Measurements from ENCODE around the gene CDK5. TPM values are rescaled to one million over a fixed set of nuclear protein-coding genes. Genes with fewer than 3 reads are reported as not detected.

The CDK5 gene
- total and polyA plus RNA-seq, 9 of the 15 experiments (the other 6 are each of a cell fraction or from before 2014, with no cell fraction given) = 3.2 to 38.0 (median 27.5) TPM

DNA sequence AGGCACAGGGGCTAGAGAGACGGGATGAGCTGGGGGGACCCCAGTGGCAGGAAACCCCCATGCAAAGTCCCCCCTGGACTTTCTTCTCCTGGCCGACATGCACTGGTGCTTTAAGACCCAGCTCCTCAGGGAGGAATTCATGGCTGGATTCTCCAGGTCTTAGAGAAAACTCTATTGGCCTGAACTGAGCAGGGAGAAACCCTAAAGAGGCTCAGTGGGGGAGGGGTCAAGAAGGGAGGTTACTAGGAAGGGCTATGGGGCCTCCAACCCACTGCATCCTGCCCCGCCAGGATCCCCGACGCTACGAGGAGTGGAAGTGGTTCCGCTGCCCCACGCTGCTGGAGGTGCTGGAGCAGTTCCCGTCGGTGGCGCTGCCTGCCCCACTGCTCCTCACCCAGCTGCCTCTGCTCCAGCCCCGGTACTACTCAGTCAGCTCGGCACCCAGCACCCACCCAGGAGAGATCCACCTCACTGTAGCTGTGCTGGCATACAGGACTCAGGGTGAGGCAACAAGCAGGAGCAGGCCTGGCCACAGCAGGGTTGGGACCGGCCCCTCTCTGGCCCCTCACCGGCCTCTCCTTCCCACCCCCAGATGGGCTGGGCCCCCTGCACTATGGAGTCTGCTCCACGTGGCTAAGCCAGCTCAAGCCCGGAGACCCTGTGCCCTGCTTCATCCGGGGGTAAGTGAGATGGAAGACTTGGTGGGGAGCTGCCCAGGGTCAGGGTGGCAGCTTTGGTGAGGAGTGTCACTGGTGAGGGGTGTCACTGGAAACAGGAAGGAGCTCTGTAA is 47.2 kb downstream of the CDK5 start (continued):
- TF ChIP-seq, protein P1, sequence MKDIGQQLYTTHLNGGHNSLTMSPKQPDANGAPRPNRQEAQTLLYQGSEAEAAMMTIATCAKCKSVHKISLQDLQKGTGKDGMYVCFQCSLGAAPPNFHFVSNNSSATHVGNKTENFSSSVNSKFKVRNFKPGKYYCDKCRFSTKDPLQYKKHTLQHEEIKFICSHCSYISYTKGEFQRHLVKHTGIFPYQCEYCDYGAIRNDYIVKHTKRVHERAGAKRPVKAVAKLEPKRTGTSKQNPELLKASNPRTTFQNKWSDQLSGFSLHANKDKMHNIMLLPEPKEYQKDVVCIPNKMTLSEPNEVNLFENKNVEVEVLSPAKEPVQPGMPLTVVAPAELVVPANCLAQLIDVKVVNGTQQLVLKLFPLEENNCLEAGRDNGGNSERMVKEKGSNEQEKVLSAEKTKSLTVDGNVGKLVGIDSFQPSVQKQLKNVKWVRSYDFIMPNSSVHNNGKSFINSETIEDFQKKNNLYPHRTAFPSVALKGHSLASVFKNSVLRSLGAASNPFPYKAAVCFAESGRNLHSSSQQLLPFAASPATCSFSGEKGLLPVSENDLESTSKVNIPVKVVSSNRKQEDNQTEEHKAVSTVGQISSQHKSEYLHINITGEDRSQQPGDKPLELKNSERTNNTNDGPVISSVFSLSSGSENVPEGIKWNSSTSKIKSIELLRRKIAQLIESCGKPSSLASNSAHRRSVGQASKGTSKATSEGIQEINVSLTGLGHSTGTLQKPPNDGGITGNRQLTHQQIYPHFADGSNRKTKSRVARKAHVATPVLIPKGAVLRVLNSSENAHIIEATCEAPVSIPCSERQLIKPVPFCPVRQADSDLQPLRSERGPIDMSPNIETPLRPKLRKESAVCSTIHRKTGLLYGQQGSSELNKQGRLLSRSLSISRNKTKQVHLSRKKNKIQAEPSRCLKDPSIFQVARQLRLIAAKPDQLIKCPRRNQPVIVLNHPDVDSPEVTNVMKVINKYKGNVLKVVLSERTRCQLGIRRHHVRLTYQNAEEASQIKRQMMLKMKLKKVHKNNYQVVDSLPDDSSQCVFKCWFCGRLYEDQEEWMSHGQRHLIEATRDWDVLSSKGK (CRISPR knock-in tag; IDR thresholded peaks at IDR 0.05) = no peak
- no peak for TF ChIP-seq ZNF174 (CRISPR knock-in tag; IDR thresholded peaks at IDR 0.05)
- no peak for TF ChIP-seq PHTF2 (CRISPR knock-in tag; IDR thresholded peaks at IDR 0.05)
- TF ChIP-seq ZNF354B (CRISPR knock-in tag; IDR thresholded peaks at IDR 0.05) = no peak
- TF ChIP-seq HMG20B (CRISPR knock-in tag; IDR thresholded peaks at IDR 0.05) = 0 out of 2 replicates have a peak, but pooled peaks have one; percentile 60
- TF ChIP-seq, protein P2, sequence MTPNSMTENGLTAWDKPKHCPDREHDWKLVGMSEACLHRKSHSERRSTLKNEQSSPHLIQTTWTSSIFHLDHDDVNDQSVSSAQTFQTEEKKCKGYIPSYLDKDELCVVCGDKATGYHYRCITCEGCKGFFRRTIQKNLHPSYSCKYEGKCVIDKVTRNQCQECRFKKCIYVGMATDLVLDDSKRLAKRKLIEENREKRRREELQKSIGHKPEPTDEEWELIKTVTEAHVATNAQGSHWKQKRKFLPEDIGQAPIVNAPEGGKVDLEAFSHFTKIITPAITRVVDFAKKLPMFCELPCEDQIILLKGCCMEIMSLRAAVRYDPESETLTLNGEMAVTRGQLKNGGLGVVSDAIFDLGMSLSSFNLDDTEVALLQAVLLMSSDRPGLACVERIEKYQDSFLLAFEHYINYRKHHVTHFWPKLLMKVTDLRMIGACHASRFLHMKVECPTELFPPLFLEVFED (CRISPR knock-in tag; conservative IDR thresholded peaks at IDR 0.05) = no peak
- no peak for TF ChIP-seq KDM1A (IDR thresholded peaks at IDR 0.05)
- no peak for TF ChIP-seq CREBBP (IDR thresholded peaks at IDR 0.05; ENCODE audit: low read depth, low read length)
- TF ChIP-seq, protein P3, sequence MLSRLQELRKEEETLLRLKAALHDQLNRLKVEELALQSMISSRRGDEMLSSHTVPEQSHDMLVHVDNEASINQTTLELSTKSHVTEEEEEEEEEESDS (CRISPR knock-in tag; IDR thresholded peaks at IDR 0.05) = no peak
- TF ChIP-seq TAF7 (tag; IDR thresholded peaks at IDR 0.05) = peak; percentile 48; the same call in 1 of the 2 replicates
- TF ChIP-seq ERF (CRISPR knock-in tag; IDR thresholded peaks at IDR 0.05) = no peak; the same call in 1 of the 2 replicates
- 0 out of 2 replicates have a peak, but pooled peaks have one; percentile 53 for TF ChIP-seq MTA3 (IDR thresholded peaks at IDR 0.05; ENCODE audit: borderline replicate concordance)
- TF ChIP-seq, protein P4, sequence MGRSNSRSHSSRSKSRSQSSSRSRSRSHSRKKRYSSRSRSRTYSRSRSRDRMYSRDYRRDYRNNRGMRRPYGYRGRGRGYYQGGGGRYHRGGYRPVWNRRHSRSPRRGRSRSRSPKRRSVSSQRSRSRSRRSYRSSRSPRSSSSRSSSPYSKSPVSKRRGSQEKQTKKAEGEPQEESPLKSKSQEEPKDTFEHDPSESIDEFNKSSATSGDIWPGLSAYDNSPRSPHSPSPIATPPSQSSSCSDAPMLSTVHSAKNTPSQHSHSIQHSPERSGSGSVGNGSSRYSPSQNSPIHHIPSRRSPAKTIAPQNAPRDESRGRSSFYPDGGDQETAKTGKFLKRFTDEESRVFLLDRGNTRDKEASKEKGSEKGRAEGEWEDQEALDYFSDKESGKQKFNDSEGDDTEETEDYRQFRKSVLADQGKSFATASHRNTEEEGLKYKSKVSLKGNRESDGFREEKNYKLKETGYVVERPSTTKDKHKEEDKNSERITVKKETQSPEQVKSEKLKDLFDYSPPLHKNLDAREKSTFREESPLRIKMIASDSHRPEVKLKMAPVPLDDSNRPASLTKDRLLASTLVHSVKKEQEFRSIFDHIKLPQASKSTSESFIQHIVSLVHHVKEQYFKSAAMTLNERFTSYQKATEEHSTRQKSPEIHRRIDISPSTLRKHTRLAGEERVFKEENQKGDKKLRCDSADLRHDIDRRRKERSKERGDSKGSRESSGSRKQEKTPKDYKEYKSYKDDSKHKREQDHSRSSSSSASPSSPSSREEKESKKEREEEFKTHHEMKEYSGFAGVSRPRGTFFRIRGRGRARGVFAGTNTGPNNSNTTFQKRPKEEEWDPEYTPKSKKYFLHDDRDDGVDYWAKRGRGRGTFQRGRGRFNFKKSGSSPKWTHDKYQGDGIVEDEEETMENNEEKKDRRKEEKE (IDR thresholded peaks at IDR 0.05; ENCODE audit: borderline replicate concordance in 1 of 2, control insufficient read depth in 1 of 2, low read depth in 2 of 2, low read length in 1 of 2) = no peak
- TF ChIP-seq, protein P5, sequence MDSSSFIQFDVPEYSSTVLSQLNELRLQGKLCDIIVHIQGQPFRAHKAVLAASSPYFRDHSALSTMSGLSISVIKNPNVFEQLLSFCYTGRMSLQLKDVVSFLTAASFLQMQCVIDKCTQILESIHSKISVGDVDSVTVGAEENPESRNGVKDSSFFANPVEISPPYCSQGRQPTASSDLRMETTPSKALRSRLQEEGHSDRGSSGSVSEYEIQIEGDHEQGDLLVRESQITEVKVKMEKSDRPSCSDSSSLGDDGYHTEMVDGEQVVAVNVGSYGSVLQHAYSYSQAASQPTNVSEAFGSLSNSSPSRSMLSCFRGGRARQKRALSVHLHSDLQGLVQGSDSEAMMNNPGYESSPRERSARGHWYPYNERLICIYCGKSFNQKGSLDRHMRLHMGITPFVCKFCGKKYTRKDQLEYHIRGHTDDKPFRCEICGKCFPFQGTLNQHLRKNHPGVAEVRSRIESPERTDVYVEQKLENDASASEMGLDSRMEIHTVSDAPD (CRISPR knock-in tag; IDR thresholded peaks at IDR 0.05) = no peak
- TF ChIP-seq, protein P6, sequence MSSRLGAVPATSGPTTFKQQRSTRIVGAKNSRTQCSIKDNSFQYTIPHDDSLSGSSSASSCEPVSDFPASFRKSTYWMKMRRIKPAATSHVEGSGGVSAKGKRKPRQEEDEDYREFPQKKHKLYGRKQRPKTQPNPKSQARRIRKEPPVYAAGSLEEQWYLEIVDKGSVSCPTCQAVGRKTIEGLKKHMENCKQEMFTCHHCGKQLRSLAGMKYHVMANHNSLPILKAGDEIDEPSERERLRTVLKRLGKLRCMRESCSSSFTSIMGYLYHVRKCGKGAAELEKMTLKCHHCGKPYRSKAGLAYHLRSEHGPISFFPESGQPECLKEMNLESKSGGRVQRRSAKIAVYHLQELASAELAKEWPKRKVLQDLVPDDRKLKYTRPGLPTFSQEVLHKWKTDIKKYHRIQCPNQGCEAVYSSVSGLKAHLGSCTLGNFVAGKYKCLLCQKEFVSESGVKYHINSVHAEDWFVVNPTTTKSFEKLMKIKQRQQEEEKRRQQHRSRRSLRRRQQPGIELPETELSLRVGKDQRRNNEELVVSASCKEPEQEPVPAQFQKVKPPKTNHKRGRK (tag; IDR thresholded peaks at IDR 0.05) = no peak
- TF ChIP-seq GTF2F1 (IDR thresholded peaks at IDR 0.05; ENCODE audit: low read depth, low read length) = no peak; the same call in 1 of the 2 replicates

Measured in K562 (cell line).